K562 (cell line): ENCODE results near the gene ELOVL1. TPM values are rescaled to one million over a fixed set of nuclear protein-coding genes. Genes with fewer than 3 reads are reported as not detected.

Source experiments
- CBFB ChIP-seq: sonication (generic); formaldehyde crosslinking; IDR thresholded peaks from 2 replicates; pipeline ENCODE4 v1.4.0; 2020; ENCODE audit warnings: mild to moderate bottlenecking, missing genetic modification reagents
- DACH1 ChIP-seq: fragments of 450-650 bp; IDR thresholded peaks from 2 replicates; pipeline ENCODE4 v1.6.1; 2018; ENCODE audit not compliant: partially characterized antibody
- DNMT1 ChIP-seq: fragments of 450-650 bp; IDR thresholded peaks from 2 replicates; pipeline ENCODE4 v1.6.1; 2016; ENCODE audit warnings: antibody characterized with exemption, mild to moderate bottlenecking
- ETV1 ChIP-seq: fragments of 450-650 bp; conservative IDR thresholded peaks from 2 replicates; pipeline ENCODE4 v1.6.1; 2016; ENCODE audit warnings: missing genetic modification characterization, control low read depth, low read depth, missing compliant biosample characterization
- ILK ChIP-seq: fragments of 450-650 bp; IDR thresholded peaks from 2 replicates; pipeline ENCODE4 v1.6.1; 2016; ENCODE audit warnings: missing genetic modification characterization, low read depth, mild to moderate bottlenecking, missing compliant biosample characterization, moderate library complexity, borderline replicate concordance
- NR2C1 ChIP-seq, 2 experiments: fragments of 450-650 bp; IDR thresholded peaks; 2 replicates each; pipeline ENCODE4 v1.6.1; 2017; ENCODE audit warnings: mild to moderate bottlenecking in 2 of 2, antibody characterized with exemption in 1 of 2, inconsistent platforms in 1 of 2, missing compliant biosample characterization in 1 of 2, missing genetic modification characterization in 1 of 2
- PHF8 ChIP-seq: fragments of 200-600 bp; sonication (generic); IDR thresholded peaks from 2 replicates; pipeline ENCODE4 v1.6.1; 2012; ENCODE audit warnings: mixed run types, mild to moderate bottlenecking, inconsistent platforms, low read length, moderate library complexity, borderline replicate concordance
- SMAD1 ChIP-seq: fragments of 150-350 bp; IDR thresholded peaks from 2 replicates; pipeline ENCODE4 v1.6.1; 2014; ENCODE audit warnings: low read length, low read depth; ENCODE audit not compliant: partially characterized antibody
- SMARCA5 ChIP-seq: fragments of 450-650 bp; IDR thresholded peaks from 2 replicates; pipeline ENCODE4 v1.6.1; 2016
- SRSF3 ChIP-seq: fragments of 200-400 bp; formaldehyde crosslinking; IDR thresholded peaks from 2 replicates; pipeline ENCODE4 v1.6.1; 2016; ENCODE audit warnings: mild to moderate bottlenecking, low read length, moderate library complexity; ENCODE audit not compliant: insufficient read depth
- TBP ChIP-seq: optimal IDR thresholded peaks from 2 replicates; pipeline ENCODE3; 2011; ENCODE audit warnings: low read depth, low read length, improper control_type of control experiment
- ZNF124 ChIP-seq: sonication (generic); formaldehyde crosslinking; IDR thresholded peaks from 2 replicates; pipeline ENCODE4 v1.8.1; 2022; ENCODE audit warnings: missing genetic modification reagents
- ZNF668 ChIP-seq: fragments of 250-450 bp; sonication (Bioruptor Pico); IDR thresholded peaks from 2 replicates; pipeline ENCODE4 v1.8.0; 2022; ENCODE audit warnings: mild to moderate bottlenecking, inconsistent platforms
- polyA plus RNA-seq, 8 experiments: library from polyadenylated mRNA; depleted of rRNA in 4 of 8; stranded (reverse) in 5 of 8; unstranded in 3 of 8; fragments of >200 nt; fragmentation: Nextera tagmentation in 2 of 8; fragmentation: Illumina TruSeq in 1 of 8; extraction: Ambion mirVana in 2 of 8; extraction: Trizol in 1 of 8; gene quantifications; 2 replicates each; pipeline versions ENCODE4 v1.2.1 to v1.2.3, GENCODE V29; 2011 to 2014; ENCODE audit warnings: inconsistent platforms in 1 of 8, missing spikeins in 1 of 8
- total RNA-seq, 7 experiments: library from RNA; depleted of rRNA in 6 of 7; stranded (reverse); fragments of >200 nt in 6 of 7; fragmentation: Illumina TruSeq in 2 of 7; extraction: Trizol in 2 of 7; gene quantifications; 2 replicates each; pipeline versions ENCODE4 v1.2.1 to v1.2.3, GENCODE V29; 2011 to 2021; ENCODE audit warnings: low replicate concordance in 1 of 7
- TF ChIP-seq, protein P1 (sequence below): fragments of 250-450 bp; sonication (Bioruptor Pico); IDR thresholded peaks from 2 replicates; pipeline ENCODE4 v1.5.0; 2021; ENCODE audit warnings: mild to moderate bottlenecking, borderline replicate concordance
- TF ChIP-seq, protein P2 (sequence below): fragments of 450-650 bp; IDR thresholded peaks from 2 replicates; pipeline ENCODE4 v1.6.1; 2016; ENCODE audit warnings: mild to moderate bottlenecking
- TF ChIP-seq, protein P3 (sequence below), 2 experiments: fragments of 450-650 bp in 1 of 2; sonication (generic) in 1 of 2; formaldehyde crosslinking; conservative IDR thresholded peaks; 2 replicates each; pipeline versions ENCODE4 v1.4.0 to v1.8.1; 2020 to 2022; ENCODE audit warnings: mild to moderate bottlenecking in 1 of 2, missing genetic modification reagents in 1 of 2
- TF ChIP-seq, protein P4 (sequence below): sonication (generic); formaldehyde crosslinking; IDR thresholded peaks from 2 replicates; pipeline ENCODE4 v1.5.0; 2020; ENCODE audit warnings: missing genetic modification reagents
- TF ChIP-seq, protein P5 (sequence below): sonication (generic); formaldehyde crosslinking; IDR thresholded peaks from 2 replicates; pipeline ENCODE4 v1.8.1; 2023; ENCODE audit warnings: mild to moderate bottlenecking, missing genetic modification reagents

ELOVL1 gene
- total and polyA plus RNA-seq, 9 of the 15 experiments (the other 6 are each of a cell fraction or from before 2014, with no cell fraction given): 51.0 to 157 (median 70.3) TPM

DNA sequence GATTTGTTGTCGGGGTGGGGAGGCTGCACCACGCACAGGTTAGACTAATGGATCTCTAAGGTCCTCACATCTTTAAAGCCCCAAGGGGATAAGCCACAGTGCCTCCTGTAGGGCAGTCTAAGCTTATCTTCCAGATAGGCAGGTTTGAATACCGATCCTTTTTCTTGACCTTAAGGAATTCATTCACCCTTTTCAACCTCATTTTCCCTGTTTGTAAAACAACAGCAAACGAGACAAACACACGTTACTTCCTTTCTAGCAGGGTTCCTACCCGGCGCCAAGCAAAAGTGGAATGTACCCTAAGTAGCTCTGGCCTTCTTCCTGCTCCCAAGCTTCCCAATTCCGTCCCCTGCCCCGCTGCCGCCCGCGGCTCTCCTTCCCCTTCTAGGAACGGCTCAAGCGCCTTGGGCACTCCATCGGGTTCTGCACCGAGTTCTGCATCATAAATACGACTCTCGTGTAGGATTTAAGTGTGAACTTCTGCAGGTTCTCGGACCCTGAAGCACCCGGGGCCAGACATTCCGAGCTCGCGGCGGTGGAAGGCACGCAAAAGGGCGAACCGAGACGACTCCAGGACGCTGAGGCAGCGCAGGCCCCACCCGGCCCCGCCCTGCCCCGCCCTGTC is 9.6 kb downstream of the ELOVL1 start (continued):
- TF ChIP-seq PHF8 (peak; percentile 84), CBFB (CRISPR knock-in tag) (peak; percentile 16; the same call in 1 of the 2 replicates), NR2C1 (IDR thresholded peaks at IDR 0.05) (no peak), NR2C1 (tag; IDR thresholded peaks at IDR 0.05) (no peak), ETV1 (peak; percentile 15; the same call in 1 of the 2 replicates), ZNF668 (no peak), ZNF124 (no peak), SMAD1 (peak; percentile 30), ILK (tag) (no peak), SMARCA5 (no peak; the same call in 1 of the 2 replicates), SRSF3 (no peak), DNMT1 (no peak), DACH1 (no peak), TBP (no peak)
- TF ChIP-seq, protein P1, sequence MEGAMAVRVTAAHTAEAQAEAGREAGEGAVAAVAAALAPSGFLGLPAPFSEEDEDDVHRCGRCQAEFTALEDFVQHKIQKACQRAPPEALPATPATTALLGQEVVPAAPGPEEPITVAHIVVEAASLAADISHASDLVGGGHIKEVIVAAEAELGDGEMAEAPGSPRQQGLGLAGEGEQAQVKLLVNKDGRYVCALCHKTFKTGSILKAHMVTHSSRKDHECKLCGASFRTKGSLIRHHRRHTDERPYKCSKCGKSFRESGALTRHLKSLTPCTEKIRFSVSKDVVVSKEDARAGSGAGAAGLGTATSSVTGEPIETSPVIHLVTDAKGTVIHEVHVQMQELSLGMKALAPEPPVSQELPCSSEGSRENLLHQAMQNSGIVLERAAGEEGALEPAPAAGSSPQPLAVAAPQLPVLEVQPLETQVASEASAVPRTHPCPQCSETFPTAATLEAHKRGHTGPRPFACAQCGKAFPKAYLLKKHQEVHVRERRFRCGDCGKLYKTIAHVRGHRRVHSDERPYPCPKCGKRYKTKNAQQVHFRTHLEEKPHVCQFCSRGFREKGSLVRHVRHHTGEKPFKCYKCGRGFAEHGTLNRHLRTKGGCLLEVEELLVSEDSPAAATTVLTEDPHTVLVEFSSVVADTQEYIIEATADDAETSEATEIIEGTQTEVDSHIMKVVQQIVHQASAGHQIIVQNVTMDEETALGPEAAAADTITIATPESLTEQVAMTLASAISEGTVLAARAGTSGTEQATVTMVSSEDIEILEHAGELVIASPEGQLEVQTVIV (CRISPR knock-in tag): no peak
- TF ChIP-seq, protein P2, sequence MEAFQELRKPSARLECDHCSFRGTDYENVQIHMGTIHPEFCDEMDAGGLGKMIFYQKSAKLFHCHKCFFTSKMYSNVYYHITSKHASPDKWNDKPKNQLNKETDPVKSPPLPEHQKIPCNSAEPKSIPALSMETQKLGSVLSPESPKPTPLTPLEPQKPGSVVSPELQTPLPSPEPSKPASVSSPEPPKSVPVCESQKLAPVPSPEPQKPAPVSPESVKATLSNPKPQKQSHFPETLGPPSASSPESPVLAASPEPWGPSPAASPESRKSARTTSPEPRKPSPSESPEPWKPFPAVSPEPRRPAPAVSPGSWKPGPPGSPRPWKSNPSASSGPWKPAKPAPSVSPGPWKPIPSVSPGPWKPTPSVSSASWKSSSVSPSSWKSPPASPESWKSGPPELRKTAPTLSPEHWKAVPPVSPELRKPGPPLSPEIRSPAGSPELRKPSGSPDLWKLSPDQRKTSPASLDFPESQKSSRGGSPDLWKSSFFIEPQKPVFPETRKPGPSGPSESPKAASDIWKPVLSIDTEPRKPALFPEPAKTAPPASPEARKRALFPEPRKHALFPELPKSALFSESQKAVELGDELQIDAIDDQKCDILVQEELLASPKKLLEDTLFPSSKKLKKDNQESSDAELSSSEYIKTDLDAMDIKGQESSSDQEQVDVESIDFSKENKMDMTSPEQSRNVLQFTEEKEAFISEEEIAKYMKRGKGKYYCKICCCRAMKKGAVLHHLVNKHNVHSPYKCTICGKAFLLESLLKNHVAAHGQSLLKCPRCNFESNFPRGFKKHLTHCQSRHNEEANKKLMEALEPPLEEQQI: no peak
- TF ChIP-seq, protein P3, sequence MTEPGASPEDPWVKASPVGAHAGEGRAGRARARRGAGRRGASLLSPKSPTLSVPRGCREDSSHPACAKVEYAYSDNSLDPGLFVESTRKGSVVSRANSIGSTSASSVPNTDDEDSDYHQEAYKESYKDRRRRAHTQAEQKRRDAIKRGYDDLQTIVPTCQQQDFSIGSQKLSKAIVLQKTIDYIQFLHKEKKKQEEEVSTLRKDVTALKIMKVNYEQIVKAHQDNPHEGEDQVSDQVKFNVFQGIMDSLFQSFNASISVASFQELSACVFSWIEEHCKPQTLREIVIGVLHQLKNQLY (CRISPR knock-in tag; conservative IDR thresholded peaks at IDR 0.05): no peak
- TF ChIP-seq, protein P4, sequence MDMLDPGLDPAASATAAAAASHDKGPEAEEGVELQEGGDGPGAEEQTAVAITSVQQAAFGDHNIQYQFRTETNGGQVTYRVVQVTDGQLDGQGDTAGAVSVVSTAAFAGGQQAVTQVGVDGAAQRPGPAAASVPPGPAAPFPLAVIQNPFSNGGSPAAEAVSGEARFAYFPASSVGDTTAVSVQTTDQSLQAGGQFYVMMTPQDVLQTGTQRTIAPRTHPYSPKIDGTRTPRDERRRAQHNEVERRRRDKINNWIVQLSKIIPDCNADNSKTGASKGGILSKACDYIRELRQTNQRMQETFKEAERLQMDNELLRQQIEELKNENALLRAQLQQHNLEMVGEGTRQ (CRISPR knock-in tag): no peak
- TF ChIP-seq, protein P5, sequence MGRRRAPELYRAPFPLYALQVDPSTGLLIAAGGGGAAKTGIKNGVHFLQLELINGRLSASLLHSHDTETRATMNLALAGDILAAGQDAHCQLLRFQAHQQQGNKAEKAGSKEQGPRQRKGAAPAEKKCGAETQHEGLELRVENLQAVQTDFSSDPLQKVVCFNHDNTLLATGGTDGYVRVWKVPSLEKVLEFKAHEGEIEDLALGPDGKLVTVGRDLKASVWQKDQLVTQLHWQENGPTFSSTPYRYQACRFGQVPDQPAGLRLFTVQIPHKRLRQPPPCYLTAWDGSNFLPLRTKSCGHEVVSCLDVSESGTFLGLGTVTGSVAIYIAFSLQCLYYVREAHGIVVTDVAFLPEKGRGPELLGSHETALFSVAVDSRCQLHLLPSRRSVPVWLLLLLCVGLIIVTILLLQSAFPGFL (CRISPR knock-in tag): no peak
